Stimulated activated CD4-positive, alpha-beta T cell treated with anti-CD3 and anti-CD28 coated beads, Interleukin-1b, Interleukin-23, amount 100 ng/mL, for 48 hours (primary cell): ENCODE measurements around the gene C1orf210.

Experiments
- DNase-seq: peaks from one replicate; pipeline ENCODE4 v3.0.0-alpha.2; 2020

The C1orf210 gene

GRCh38 chr1:43272576-43273571 lies 12.5 kb downstream of the C1orf210 start:
- no peak for DNase-seq

GRCh38 chr1:43272161-43272560 lies 13.2 kb downstream of the C1orf210 start:
- no peak for DNase-seq

- no peak for DNase-seq
These were observed 13.9 kb downstream of the C1orf210 start for GRCh38 chr1:43271186-43272118.

- no peak for DNase-seq
These were observed 14.8 kb downstream of the C1orf210 start for GRCh38 chr1:43270421-43271095.

GRCh38 chr1:43269627-43270375 lies 15.6 kb downstream of the C1orf210 start, which contains the start of gene TMEM125:
TMEM125 (plus strand) TSS chr1:43269983; CDS start chr1:43272723, 2,740 bp downstream.
- no peak for DNase-seq

GRCh38 chr1:43267818-43268425 lies 17.5 kb downstream of the C1orf210 start:
- DNase-seq, result no peak

- DNase-seq, result no peak
These were observed 18.0 kb downstream of the C1orf210 start for GRCh38 chr1:43267291-43267805.

- DNase-seq, result no peak
These were observed 18.5 kb downstream of the C1orf210 start for GRCh38 chr1:43266881-43267280.

GRCh38 chr1:43265431-43265830 lies 19.9 kb downstream of the C1orf210 start:
- no peak for DNase-seq

- no peak for DNase-seq
These were observed 27.0 kb downstream of the C1orf210 start for GRCh38 chr1:43258370-43258769.

- no peak for DNase-seq
These were observed 28.5 kb downstream of the C1orf210 start for GRCh38 chr1:43256675-43257570.

- DNase-seq, result no peak
These were observed 29.8 kb downstream of the C1orf210 start for GRCh38 chr1:43255438-43256210.

GRCh38 chr1:43253876-43254275 lies 31.5 kb downstream of the C1orf210 start:
- DNase-seq, result no peak

- DNase-seq, result no peak
These were observed 32.2 kb downstream of the C1orf210 start for GRCh38 chr1:43253173-43253572.

GRCh38 chr1:43252225-43252624 lies 33.2 kb downstream of the C1orf210 start:
- DNase-seq, result no peak

GRCh38 chr1:43251024-43251423 lies 34.4 kb downstream of the C1orf210 start:
- no peak for DNase-seq

GRCh38 chr1:43250351-43250761 lies 35.0 kb downstream of the C1orf210 start:
- DNase-seq, result no peak

GRCh38 chr1:43247256-43247921 lies 38.0 kb downstream of the C1orf210 start:
- no peak for DNase-seq
